ENCODE measurements around the gene EN2. TPM values are rescaled to one million over a fixed set of nuclear protein-coding genes. Genes with fewer than 3 reads are reported as not detected.

The EN2 gene
- total and polyA plus RNA-seq, 2 of the 13 experiments (the other 11 are each of a cell fraction or from before 2014, with no cell fraction given), result not detected

- TF ChIP-seq, protein P1, sequence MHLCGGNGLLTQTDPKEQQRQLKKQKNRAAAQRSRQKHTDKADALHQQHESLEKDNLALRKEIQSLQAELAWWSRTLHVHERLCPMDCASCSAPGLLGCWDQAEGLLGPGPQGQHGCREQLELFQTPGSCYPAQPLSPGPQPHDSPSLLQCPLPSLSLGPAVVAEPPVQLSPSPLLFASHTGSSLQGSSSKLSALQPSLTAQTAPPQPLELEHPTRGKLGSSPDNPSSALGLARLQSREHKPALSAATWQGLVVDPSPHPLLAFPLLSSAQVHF (CRISPR knock-in tag; IDR thresholded peaks at IDR 0.05), result no peak
- TF ChIP-seq CEBPB (IDR thresholded peaks at IDR 0.05; ENCODE audit: borderline replicate concordance, low read depth, low read length), result no peak
- TF ChIP-seq ARNT (IDR thresholded peaks at IDR 0.05), result no peak
- no peak for TF ChIP-seq HNRNPLL (IDR thresholded peaks at IDR 0.05; ENCODE audit: low read depth, low read length, poor library complexity, severe bottlenecking)
- TF ChIP-seq HINFP (CRISPR knock-in tag; IDR thresholded peaks at IDR 0.05; ENCODE audit: low read depth), result no peak
- TF ChIP-seq, protein P2, sequence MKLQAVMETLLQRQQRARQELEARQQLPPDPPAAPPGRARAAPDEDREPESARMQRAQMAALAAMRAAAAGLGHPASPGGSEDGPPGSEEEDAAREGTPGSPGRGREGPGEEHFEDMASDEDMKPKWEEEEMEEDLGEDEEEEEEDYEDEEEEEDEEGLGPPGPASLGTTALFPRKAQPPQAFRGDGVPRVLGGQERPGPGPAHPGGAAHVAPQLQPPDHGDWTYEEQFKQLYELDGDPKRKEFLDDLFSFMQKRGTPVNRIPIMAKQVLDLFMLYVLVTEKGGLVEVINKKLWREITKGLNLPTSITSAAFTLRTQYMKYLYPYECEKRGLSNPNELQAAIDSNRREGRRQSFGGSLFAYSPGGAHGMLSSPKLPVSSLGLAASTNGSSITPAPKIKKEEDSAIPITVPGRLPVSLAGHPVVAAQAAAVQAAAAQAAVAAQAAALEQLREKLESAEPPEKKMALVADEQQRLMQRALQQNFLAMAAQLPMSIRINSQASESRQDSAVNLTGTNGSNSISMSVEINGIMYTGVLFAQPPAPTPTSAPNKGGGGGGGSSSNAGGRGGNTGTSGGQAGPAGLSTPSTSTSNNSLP (IDR thresholded peaks at IDR 0.05; ENCODE audit: low read depth, low read length), result no peak
- TF ChIP-seq, protein P3, sequence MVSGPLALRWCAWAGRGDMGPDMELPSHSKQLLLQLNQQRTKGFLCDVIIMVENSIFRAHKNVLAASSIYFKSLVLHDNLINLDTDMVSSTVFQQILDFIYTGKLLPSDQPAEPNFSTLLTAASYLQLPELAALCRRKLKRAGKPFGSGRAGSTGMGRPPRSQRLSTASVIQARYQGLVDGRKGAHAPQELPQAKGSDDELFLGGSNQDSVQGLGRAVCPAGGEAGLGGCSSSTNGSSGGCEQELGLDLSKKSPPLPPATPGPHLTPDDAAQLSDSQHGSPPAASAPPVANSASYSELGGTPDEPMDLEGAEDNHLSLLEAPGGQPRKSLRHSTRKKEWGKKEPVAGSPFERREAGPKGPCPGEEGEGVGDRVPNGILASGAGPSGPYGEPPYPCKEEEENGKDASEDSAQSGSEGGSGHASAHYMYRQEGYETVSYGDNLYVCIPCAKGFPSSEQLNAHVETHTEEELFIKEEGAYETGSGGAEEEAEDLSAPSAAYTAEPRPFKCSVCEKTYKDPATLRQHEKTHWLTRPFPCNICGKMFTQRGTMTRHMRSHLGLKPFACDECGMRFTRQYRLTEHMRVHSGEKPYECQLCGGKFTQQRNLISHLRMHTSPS (CRISPR knock-in tag; IDR thresholded peaks at IDR 0.05; ENCODE audit: low read depth), result no peak
- TF ChIP-seq, protein P4, sequence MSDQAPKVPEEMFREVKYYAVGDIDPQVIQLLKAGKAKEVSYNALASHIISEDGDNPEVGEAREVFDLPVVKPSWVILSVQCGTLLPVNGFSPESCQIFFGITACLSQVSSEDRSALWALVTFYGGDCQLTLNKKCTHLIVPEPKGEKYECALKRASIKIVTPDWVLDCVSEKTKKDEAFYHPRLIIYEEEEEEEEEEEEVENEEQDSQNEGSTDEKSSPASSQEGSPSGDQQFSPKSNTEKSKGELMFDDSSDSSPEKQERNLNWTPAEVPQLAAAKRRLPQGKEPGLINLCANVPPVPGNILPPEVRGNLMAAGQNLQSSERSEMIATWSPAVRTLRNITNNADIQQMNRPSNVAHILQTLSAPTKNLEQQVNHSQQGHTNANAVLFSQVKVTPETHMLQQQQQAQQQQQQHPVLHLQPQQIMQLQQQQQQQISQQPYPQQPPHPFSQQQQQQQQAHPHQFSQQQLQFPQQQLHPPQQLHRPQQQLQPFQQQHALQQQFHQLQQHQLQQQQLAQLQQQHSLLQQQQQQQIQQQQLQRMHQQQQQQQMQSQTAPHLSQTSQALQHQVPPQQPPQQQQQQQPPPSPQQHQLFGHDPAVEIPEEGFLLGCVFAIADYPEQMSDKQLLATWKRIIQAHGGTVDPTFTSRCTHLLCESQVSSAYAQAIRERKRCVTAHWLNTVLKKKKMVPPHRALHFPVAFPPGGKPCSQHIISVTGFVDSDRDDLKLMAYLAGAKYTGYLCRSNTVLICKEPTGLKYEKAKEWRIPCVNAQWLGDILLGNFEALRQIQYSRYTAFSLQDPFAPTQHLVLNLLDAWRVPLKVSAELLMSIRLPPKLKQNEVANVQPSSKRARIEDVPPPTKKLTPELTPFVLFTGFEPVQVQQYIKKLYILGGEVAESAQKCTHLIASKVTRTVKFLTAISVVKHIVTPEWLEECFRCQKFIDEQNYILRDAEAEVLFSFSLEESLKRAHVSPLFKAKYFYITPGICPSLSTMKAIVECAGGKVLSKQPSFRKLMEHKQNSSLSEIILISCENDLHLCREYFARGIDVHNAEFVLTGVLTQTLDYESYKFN (CRISPR knock-in tag; conservative IDR thresholded peaks at IDR 0.05), result no peak
- no peak for TF ChIP-seq ZKSCAN1 (IDR thresholded peaks at IDR 0.05; ENCODE audit: low read length)
Measured at GRCh38 chr7:155510975-155511701, 53.2 kb downstream of the EN2 start (continued).

All from HepG2 (cell line).